Fibroblast of lung (primary cell): ENCODE measurements around the gene CRYGS.

Experiments
- EZH2 ChIP-seq: IDR thresholded peaks from 2 replicates; pipeline ENCODE4 v1.5.1; 2012; ENCODE audit warnings: low read length, control low read depth, mild to moderate bottlenecking; ENCODE audit errors: missing control alignments
- TF ChIP-seq, protein P1 (sequence below), 2 donors: IDR thresholded peaks in 1 of 2; conservative IDR thresholded peaks in 1 of 2; 1 replicate in 1 of 2; 2 replicates in 1 of 2; pipeline ENCODE4 v1.5.1; 2011 to 2012; ENCODE audit warnings: low read length in 2 of 2, control low read depth in 1 of 2, inconsistent platforms in 1 of 2, low read depth in 1 of 2, mild to moderate bottlenecking in 1 of 2

DNA sequence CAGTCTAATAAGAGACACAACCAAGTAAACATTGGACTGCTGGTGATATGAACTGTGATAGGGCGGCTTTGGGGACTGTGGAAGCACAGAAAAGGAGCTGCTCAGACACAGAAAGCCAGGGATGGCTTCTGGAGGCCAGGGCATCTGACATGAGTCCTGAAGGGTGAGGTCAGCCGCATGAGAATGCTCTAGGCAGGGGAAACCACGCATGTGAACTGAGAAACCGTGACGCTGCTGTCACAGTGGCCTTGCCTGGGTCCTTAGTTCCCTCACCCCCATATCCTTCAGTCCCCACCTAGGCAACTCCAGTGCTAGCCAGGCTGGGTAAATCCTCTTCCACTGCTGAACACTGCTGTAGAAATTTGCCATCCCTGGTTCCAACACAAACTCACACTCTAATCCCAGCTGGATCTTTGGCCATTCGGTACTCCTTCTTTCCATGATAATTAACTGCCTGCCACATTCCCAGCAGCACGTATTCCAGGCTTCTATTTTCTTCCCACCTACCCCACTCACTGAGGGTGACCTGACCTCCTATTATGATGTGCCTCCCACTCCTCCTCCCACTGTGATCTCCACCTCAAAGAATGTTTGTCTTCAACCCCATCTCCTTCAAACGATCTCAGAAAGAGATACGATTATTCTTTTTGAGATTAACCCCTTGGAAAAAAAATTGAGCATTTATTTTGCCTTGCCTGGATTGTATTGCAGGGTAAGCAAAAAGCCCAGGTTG, 31.4 kb downstream of the CRYGS start:
- TF ChIP-seq, protein P1, sequence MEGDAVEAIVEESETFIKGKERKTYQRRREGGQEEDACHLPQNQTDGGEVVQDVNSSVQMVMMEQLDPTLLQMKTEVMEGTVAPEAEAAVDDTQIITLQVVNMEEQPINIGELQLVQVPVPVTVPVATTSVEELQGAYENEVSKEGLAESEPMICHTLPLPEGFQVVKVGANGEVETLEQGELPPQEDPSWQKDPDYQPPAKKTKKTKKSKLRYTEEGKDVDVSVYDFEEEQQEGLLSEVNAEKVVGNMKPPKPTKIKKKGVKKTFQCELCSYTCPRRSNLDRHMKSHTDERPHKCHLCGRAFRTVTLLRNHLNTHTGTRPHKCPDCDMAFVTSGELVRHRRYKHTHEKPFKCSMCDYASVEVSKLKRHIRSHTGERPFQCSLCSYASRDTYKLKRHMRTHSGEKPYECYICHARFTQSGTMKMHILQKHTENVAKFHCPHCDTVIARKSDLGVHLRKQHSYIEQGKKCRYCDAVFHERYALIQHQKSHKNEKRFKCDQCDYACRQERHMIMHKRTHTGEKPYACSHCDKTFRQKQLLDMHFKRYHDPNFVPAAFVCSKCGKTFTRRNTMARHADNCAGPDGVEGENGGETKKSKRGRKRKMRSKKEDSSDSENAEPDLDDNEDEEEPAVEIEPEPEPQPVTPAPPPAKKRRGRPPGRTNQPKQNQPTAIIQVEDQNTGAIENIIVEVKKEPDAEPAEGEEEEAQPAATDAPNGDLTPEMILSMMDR (conservative IDR thresholded peaks at IDR 0.05 in 1 of 2, IDR thresholded peaks at IDR 0.05 in 1 of 2; ENCODE audit: low read depth in 1 of 2, low read length in 2 of 2), result no peak
- TF ChIP-seq EZH2, result no peak
